SK-N-MC (cell line): ENCODE data around the gene BRD1.
"Not testable (repeated sequence)": the region's sequence is repeated elsewhere in the genome, so short reads cannot be mapped to it uniquely, and the experiment has no call there.

Experiments
- DNase-seq: peaks from one replicate; pipeline ENCODE4 v3.0.0-alpha.2; 2011; ENCODE audit warnings: low read depth, low spot score
- H3K27ac ChIP-seq: fragments of 200-600 bp; sonication (generic); 2 replicates; pipeline ENCODE4 v1.5.1; 2016; ENCODE audit warnings: mixed run types
- H3K36me3 ChIP-seq: fragments of 200-600 bp; sonication (generic); 2 replicates; pipeline ENCODE4 v1.6.1; 2017; ENCODE audit warnings: antibody characterized with exemption, low read length, mixed read lengths; ENCODE audit not compliant: insufficient read depth
- H3K4me3 ChIP-seq: fragments of 200-600 bp; sonication (generic); 2 replicates; pipeline ENCODE4 v1.5.1; 2016
- H3K9ac ChIP-seq: fragments of 200-600 bp; sonication (generic); 2 replicates; pipeline ENCODE4 v1.8.0; 2017; ENCODE audit warnings: mixed run types, mixed read lengths; ENCODE audit not compliant: insufficient read length
- H3K9me3 ChIP-seq: fragments of 200-600 bp; sonication (generic); 2 replicates; pipeline ENCODE4 v1.6.1; 2017; ENCODE audit warnings: low read depth, mild to moderate bottlenecking, antibody characterized with exemption, low read length, moderate library complexity, mixed read lengths
- EZH2 ChIP-seq: fragments of 200-600 bp; sonication (generic); IDR thresholded peaks from one replicate; pipeline ENCODE4 v1.6.1; 2017; ENCODE audit warnings: antibody characterized with exemption
- FOXP2 ChIP-seq: optimal IDR thresholded peaks from 2 replicates; pipeline ENCODE3; 2011; ENCODE audit warnings: mild to moderate bottlenecking, moderate library complexity; ENCODE audit not compliant: insufficient read depth; ENCODE audit errors: extremely low read length, control extremely low read depth
- POLR2AphosphoS5 ChIP-seq: IDR thresholded peaks from 2 replicates; pipeline ENCODE4 v1.6.1; 2012; ENCODE audit warnings: mild to moderate bottlenecking, low read depth, low read length, borderline replicate concordance

Gene BRD1

DNA sequence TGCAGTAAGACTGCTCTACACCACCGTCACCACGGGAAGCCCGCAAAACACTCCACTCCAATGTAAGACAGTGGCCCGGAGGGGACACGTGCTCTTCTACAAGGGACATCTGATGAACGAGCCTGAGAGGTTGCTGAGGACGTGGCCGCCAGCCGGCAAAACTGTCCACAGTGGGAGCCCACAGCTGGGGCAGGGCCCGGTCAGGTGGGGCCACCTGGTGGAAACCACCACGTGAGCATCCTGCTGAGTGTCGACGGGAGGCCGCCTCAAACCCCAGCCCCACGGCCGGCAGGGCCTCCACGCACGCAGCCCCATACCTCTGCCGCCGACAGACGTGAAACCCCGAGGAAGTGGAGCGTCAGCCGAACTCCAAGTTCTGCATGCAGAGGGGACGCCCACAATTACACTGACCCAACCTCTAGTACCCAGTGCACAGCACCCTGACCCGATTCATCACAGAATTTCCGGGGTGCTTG lies 42.6 kb downstream of the BRD1 start:
- Histone ChIP-seq H3K9ac (no peak overlapping the region), H3K27ac (no peak overlapping the region), H3K9me3 (no peaks in the 10 kb centered on the region), H3K4me3 (no peak overlapping the region), H3K36me3 (peaks cover 46% of the 10 kb centered on the region)
- no peak for DNase-seq
- no peak for TF ChIP-seq FOXP2
- no peak for TF ChIP-seq POLR2AphosphoS5
- TF ChIP-seq EZH2, result no peak

DNA sequence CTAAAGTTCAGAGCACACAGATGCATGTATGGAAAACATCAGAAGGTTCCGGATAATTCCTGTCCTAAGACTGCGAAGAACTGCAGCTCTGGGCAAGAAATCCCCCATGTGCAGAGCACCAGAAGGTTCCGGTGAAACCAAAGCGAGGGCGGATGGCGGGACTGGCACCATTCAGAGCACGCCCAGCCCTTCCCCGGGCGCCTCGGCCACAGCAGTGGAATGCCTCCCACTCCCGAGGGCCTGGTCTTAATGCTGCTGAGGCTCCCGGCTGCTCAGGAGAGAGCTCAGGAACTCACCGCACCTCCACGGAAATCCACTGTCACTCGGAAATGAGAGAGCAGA lies 43.1 kb downstream of the BRD1 start:
- Histone ChIP-seq H3K4me3 (no peak overlapping the region), H3K36me3 (peaks cover 50% of the 10 kb centered on the region), H3K9ac (no peak overlapping the region), H3K9me3 (no peaks in the 10 kb centered on the region), H3K27ac (no peak overlapping the region)
- DNase-seq, result no peak
- TF ChIP-seq FOXP2, result no peak
- TF ChIP-seq POLR2AphosphoS5, result no peak
- no peak for TF ChIP-seq EZH2

DNA sequence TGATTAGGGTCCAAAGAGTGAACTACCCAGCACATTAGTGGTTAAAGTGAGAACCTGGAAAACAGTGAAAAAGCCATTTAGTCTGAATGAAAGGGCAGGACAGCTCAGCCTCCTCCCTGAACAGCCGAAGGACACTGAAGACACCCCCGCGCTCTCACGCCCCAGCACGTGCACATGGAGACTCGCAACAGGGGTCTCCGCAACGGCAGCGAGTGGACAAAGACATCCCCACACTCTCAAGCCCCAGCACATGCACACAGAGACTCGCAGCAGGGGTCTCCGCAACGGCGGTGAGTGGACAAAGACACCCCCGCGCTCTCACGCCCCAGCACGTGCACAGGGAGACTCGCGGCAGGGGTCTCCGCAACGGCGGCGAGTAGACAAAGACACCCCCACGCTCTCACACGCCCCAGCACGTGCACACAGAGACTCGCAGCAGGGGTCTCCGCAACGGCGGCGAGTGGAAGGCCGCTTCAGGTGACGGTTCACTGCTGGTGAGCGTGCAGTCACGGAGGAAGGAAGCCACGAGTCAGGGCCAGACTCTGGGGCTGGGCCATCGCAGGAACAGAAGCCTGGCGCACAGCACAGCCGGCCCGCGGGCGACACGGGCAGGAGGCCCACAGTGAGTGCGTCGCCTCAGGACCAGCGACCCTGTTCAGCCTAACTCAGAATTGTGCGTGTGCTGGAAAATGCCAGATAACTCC lies 43.6 kb downstream of the BRD1 start:
- TF ChIP-seq EZH2, result no peak
- TF ChIP-seq POLR2AphosphoS5, result no peak
- no peak for TF ChIP-seq FOXP2
- H3K36me3 ChIP-seq, result peaks cover 53% of the 10 kb centered on the region

DNA sequence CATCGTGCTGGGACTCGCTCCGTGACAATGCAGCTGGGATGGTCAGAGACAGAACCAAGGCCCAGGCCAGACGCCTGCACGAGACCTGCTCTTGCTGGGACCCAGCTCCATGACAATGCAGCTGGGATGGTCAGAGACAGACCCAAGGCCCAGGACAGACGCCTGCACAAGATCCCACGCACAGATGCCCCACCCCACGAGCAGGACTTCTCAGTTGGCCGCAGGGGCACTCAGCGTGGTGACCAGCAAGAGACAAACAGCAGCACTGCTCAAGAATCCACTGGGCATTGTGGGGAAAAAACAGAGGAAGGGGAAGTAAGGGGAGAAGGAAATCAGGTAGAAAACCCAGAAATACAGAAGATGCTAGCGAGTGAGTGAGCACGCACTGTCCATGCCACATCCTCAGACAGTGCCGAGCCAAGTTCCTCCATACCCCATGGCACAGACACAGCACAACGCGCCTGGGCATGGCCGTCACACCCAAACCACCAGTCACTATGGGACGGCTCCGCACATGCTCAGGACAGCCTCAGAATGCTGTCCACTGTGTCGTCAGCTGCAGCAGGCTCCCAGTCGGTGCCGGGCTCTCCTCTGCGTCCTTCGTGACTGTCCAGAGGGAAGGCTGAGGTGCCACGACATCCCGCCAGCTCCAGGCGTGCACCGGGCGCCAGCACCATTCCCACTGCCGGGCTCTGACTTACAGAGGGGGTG lies 44.5 kb downstream of the BRD1 start:
- no peak for DNase-seq
- H3K27ac ChIP-seq, result no peak overlapping the region
- H3K4me3 ChIP-seq, result no peak overlapping the region
- no peaks in the 10 kb centered on the region for H3K9me3 ChIP-seq
- H3K36me3 ChIP-seq, result peaks cover 53% of the 10 kb centered on the region
- TF ChIP-seq EZH2 (no peak), FOXP2 (no peak), POLR2AphosphoS5 (no peak)
- H3K9ac ChIP-seq, result no peak overlapping the region

More for the DNA sequence above, 43.6 kb downstream of the BRD1 start:
- Histone ChIP-seq H3K4me3 (no peak overlapping the region), H3K9ac (no peak overlapping the region), H3K9me3 (no peaks in the 10 kb centered on the region), H3K27ac (no peak overlapping the region)
- no peak for DNase-seq

DNA sequence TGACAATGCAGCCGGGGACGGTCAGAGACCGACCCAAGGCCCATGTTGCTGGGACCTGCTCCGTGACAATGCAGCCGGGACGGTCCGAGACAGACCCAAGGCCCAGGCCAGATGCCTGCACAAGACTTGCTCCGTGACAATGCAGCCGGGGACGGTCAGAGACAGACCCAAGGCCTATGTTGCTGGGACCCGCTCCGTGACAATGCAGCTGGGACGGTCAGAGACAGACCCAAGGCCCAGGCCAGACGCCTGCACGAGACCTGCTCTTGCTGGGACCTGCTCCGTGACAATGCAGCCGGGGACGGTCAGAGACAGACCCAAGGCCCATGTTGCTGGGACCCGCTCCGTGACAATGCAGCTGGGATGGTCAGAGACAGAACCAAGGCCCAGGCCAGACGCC lies 45.8 kb downstream of the BRD1 start:
- not testable (repeated sequence) for H3K4me3 ChIP-seq, DNase-seq, H3K9ac ChIP-seq, H3K9me3 ChIP-seq, H3K27ac ChIP-seq
- H3K36me3 ChIP-seq, result peaks cover 54% of the 10 kb centered on the region

DNA sequence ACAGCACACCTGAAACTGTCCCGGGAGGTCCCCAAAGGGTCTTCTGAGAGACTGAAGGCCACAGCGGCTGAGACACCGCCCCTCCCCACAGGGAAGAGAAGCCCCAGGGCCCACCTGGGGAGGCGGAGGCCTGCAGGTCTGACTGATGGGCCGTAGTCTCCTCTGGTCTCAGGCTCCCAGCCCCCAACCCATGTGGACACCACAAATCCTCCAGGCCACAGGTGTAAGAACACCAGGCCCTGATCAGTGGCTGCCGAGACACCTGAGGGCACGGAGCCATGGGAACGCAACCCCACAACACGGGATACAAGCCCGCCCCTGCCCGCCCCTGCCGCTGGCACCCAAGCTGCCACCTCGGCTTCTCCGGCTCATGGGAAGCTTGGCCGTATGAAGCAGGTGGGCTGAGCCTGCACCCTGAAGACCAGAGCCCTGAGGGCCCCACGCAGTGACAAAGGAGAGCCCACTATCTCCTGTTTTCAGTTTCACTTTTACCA lies 46.3 kb downstream of the BRD1 start:
- peaks cover 54% of the 10 kb centered on the region for H3K36me3 ChIP-seq

DNA sequence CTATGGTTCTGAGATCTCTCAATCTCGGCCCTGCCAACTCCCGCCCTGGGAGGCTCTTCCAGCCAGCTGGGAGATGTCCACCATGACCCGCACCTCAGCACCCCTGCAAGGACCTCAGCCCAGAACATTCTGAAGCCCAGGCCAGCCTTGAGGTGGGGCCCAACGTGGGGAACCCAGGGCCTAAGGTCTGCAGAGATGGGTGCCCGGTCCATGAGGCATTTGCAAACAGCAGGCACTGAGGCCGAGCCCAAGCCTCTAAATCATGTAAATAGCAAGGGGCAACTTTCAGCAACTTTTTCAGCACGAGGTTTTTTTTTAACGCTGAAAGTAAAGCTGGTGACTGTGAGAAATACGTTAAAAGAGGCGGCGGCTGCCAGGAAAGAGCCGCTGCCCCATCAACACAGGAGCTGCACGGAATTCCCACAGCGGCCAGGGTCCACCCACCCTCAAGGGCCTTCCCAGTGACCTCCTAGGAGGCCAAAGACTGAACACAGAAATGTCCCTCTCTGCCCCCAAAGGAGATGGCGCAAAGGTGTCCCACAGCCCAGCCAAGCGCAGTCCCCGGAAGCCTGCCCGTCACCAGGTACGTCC lies 46.9 kb downstream of the BRD1 start:
- no peak for DNase-seq
- no peak overlapping the region for H3K9ac ChIP-seq
- no peaks in the 10 kb centered on the region for H3K9me3 ChIP-seq
- H3K27ac ChIP-seq, result peak overlapping the region; percentile 62; the same call in 1 of the 2 replicates
- H3K36me3 ChIP-seq, result peaks cover 55% of the 10 kb centered on the region
- H3K4me3 ChIP-seq, result no peak overlapping the region
- no peak for TF ChIP-seq EZH2
- no peak for TF ChIP-seq FOXP2
- TF ChIP-seq POLR2AphosphoS5, result no peak

More for the DNA sequence above, 46.3 kb downstream of the BRD1 start:
- no peak for DNase-seq
- Histone ChIP-seq H3K9ac (no peak overlapping the region), H3K4me3 (no peak overlapping the region), H3K27ac (no peak overlapping the region), H3K9me3 (no peaks in the 10 kb centered on the region)
- TF ChIP-seq EZH2 (no peak), FOXP2 (no peak), POLR2AphosphoS5 (no peak)

DNA sequence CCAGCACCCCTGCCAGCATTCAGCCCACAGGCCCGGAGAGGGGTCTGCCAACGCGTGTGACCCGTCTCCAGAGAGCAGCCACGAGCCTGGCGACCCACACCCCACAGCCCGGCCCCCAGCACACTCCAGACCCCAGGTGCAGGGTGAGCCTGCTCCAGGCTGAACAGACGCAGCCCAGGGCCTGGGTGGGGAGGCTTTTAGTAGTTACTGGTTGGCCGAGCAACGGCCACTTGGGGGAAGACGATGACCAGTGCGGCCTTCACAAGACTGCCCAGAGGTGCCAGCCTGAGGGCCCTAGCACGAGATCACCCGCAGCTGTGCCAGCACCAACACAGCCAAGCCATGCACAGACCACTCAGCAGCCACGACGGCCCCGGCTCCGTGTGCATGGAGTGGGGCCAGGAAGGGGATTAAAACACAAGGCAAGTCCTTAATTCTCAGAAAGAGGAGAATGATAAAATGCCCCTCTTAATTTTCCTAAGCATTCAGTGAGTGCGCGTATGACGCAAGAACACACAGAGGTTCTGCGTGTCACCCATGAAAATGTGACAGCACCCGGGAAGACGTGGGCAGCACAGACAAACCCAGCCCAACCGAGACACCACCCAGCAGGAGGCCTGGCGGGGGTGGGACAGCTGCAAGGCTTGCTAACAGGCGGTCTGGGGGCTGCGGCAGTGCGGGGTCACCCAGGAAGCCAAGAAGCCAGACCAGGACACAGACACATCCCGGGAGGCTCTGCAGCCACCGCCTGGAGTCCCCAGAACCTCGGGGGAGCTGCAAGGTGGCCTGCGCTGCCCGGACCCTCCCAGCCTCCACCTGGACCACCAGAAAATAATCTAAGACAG lies 47.6 kb downstream of the BRD1 start:
- TF ChIP-seq EZH2, result no peak
- no peak for TF ChIP-seq FOXP2
- TF ChIP-seq POLR2AphosphoS5, result no peak
- H3K9ac ChIP-seq, result no peak overlapping the region
- H3K9me3 ChIP-seq, result no peaks in the 10 kb centered on the region
- H3K27ac ChIP-seq, result peak overlapping the region; percentile 62
- H3K36me3 ChIP-seq, result peaks cover 60% of the 10 kb centered on the region
- H3K4me3 ChIP-seq, result no peak overlapping the region
- no peak for DNase-seq
